ENCODE results near the gene TEDDM1. TPM values are rescaled to one million over a fixed set of nuclear protein-coding genes. Genes with fewer than 3 reads are reported as not detected.

TEDDM1 gene
- total RNA-seq, 1 donor from 2014 or later = not detected

GRCh38 chr1:182407724-182408123, 7.3 kb upstream of the TEDDM1 start:
- intact Hi-C loops (cut with DNase I) = no loop called here
- Histone ChIP-seq H3K9me3 (no peaks in the 10 kb centered on the region), H3K4me1 (no peaks in the 10 kb centered on the region), H3K4me3 (no peak overlapping the region), H3K27ac (no peak overlapping the region), H3K27me3 (no peaks in the 10 kb centered on the region), H3K36me3 (no peaks in the 10 kb centered on the region)
- no peak for DNase-seq (ENCODE audit: extremely low spot score in 2 of 2)
- TF ChIP-seq POLR2A (IDR thresholded peaks at IDR 0.05) (no peak), POLR2AphosphoS5 (IDR thresholded peaks at IDR 0.05; ENCODE audit: insufficient read depth in 1 of 2, low read depth in 1 of 2) (no peak), CTCF (IDR thresholded peaks at IDR 0.05) (no peak)

- no peak for DNase-seq (ENCODE audit: extremely low spot score in 2 of 2)
- H3K27ac ChIP-seq = no peak overlapping the region
- H3K4me1 ChIP-seq = no peaks in the 10 kb centered on the region
- TF ChIP-seq POLR2AphosphoS5 (IDR thresholded peaks at IDR 0.05; ENCODE audit: insufficient read depth in 1 of 2, low read depth in 1 of 2) (peak in 1 of 2 donors; percentile 29), POLR2A (IDR thresholded peaks at IDR 0.05) (no peak), CTCF (IDR thresholded peaks at IDR 0.05) (no peak)
- H3K4me3 ChIP-seq = no peak overlapping the region
- intact Hi-C loops (cut with DNase I) = no loop called here
- no peaks in the 10 kb centered on the region for H3K27me3 ChIP-seq
- H3K9me3 ChIP-seq = no peaks in the 10 kb centered on the region
- no peaks in the 10 kb centered on the region for H3K36me3 ChIP-seq
These were observed 5.5 kb upstream of the TEDDM1 start for GRCh38 chr1:182406012-182406411.

GRCh38 chr1:182405578-182405977, 5.1 kb upstream of the TEDDM1 start:
- H3K27ac ChIP-seq = no peak overlapping the region
- no peak for DNase-seq (ENCODE audit: extremely low spot score in 2 of 2)
- intact Hi-C loops (cut with DNase I) = no loop called here
- no peaks in the 10 kb centered on the region for H3K27me3 ChIP-seq
- no peaks in the 10 kb centered on the region for H3K4me1 ChIP-seq
- TF ChIP-seq POLR2A (IDR thresholded peaks at IDR 0.05) (no peak), POLR2AphosphoS5 (IDR thresholded peaks at IDR 0.05; ENCODE audit: insufficient read depth in 1 of 2, low read depth in 1 of 2) (no peak), CTCF (IDR thresholded peaks at IDR 0.05) (no peak)
- no peaks in the 10 kb centered on the region for H3K36me3 ChIP-seq
- H3K4me3 ChIP-seq = no peak overlapping the region
- H3K9me3 ChIP-seq = no peaks in the 10 kb centered on the region

GRCh38 chr1:182404781-182405180, 4.3 kb upstream of the TEDDM1 start:
- H3K27ac ChIP-seq = no peak overlapping the region
- no peak for TF ChIP-seq CTCF (IDR thresholded peaks at IDR 0.05)
- no peaks in the 10 kb centered on the region for H3K36me3 ChIP-seq
- no peaks in the 10 kb centered on the region for H3K9me3 ChIP-seq
- no peak for DNase-seq (ENCODE audit: extremely low spot score in 2 of 2)
- H3K4me3 ChIP-seq = no peak overlapping the region
- H3K4me1 ChIP-seq = no peaks in the 10 kb centered on the region
- H3K27me3 ChIP-seq = no peaks in the 10 kb centered on the region
- intact Hi-C loops (cut with DNase I) = no loop called here

DNA sequence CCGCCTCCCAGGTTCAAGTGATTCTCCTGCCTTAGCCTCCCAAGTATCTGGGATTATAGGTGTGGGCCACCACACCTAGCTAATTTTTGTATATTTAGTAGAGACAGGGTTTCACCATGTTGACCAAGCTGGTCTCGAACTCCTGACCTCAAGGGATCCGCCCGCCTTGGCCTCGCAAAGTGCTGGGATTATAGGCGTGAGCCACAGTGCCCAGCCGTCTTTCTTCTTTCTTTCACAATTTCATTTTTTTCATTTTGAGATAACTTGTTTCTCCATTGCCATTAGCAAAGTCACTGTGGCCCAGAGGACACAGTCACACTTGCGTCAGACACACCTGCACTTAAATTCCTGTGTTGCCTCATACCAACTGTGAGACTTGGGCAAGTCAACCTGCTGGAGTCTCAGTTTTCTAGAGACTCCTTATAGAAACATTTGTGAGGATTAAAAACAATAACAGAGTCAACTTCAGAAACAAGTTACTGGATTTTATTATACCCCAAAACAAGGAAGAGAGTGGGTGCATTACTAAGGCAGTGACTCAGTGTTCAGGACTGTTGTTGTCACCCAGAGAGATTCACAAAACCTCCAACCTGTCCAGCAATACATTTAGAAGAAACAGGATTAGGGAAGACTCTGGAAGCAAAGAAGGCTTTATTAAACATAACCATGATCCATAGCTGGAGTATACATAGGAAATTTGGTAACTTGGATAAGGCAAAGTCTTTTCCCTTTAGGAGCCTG, 2.6 kb downstream of the TEDDM1 start:
- no peaks in the 10 kb centered on the region for H3K36me3 ChIP-seq
- no peaks in the 10 kb centered on the region for H3K9me3 ChIP-seq
- H3K27me3 ChIP-seq = no peaks in the 10 kb centered on the region
- no peak overlapping the region for H3K4me3 ChIP-seq
- H3K27ac ChIP-seq = peak overlapping the region; percentile 70
- DNase-seq (ENCODE audit: extremely low spot score in 2 of 2) = no peak
- peaks cover 19% of the 10 kb centered on the region for H3K4me1 ChIP-seq
- intact Hi-C loops (cut with DNase I) = loop anchor here (5.0 to 10.0 kb wide), 2 partner anchors 103 to 316 kb away; no protein-coding TSS in a partner anchor
- TF ChIP-seq POLR2A (IDR thresholded peaks at IDR 0.05) = no peak
- peak in 1 of 2 donors; percentile 54 for TF ChIP-seq POLR2AphosphoS5 (IDR thresholded peaks at IDR 0.05; ENCODE audit: insufficient read depth in 1 of 2, low read depth in 1 of 2)
- no peak for TF ChIP-seq CTCF (IDR thresholded peaks at IDR 0.05)
